NT2/D1 (cell line): ENCODE data around the gene ASAP2.

Experiments used
- DNase-seq: peaks from one replicate; pipeline ENCODE4 v3.0.0-alpha.2; 2011; ENCODE audit warnings: low read depth, low spot score
- H3K27me3 ChIP-seq: 2 replicates; pipeline ENCODE4 v1.6.0; 2011; ENCODE audit warnings: mild to moderate bottlenecking; ENCODE audit not compliant: insufficient read length, insufficient read depth
- H3K36me3 ChIP-seq: 2 replicates; pipeline ENCODE4 v1.6.1; 2011; ENCODE audit warnings: mild to moderate bottlenecking, low read length, mixed read lengths; ENCODE audit not compliant: insufficient read depth, insufficient read length
- H3K4me1 ChIP-seq: 2 replicates; pipeline ENCODE4 v1.5.1; 2011; ENCODE audit not compliant: insufficient read depth, insufficient read length
- H3K4me3 ChIP-seq: 2 replicates; pipeline ENCODE4 v1.5.1; 2011; ENCODE audit warnings: low read depth; ENCODE audit not compliant: insufficient read length
- H3K9ac ChIP-seq: 2 replicates; pipeline ENCODE4 v1.6.0; 2011; ENCODE audit warnings: low read depth; ENCODE audit not compliant: insufficient read length
- H3K9me3 ChIP-seq: 2 replicates; pipeline ENCODE4 v1.5.1; 2011; ENCODE audit warnings: mild to moderate bottlenecking, low read length; ENCODE audit not compliant: insufficient read depth
- SUZ12 ChIP-seq: IDR thresholded peaks from 2 replicates; pipeline ENCODE4 v1.6.1; 2011; ENCODE audit not compliant: insufficient read length, insufficient read depth; ENCODE audit errors: extremely low read depth
- YY1 ChIP-seq: IDR thresholded peaks from 2 replicates; pipeline ENCODE4 v1.6.1; 2011; ENCODE audit not compliant: insufficient read length, insufficient read depth
- ZNF274 ChIP-seq: IDR thresholded peaks from 2 replicates; pipeline ENCODE4 v1.6.1; 2011; ENCODE audit warnings: mild to moderate bottlenecking, low read depth, low read length

The ASAP2 gene

GRCh38 chr2:9234680-9235146, 28.1 kb downstream of the ASAP2 start:
- Histone ChIP-seq H3K4me3 (no peak overlapping the region), H3K27me3 (no peaks in the 10 kb centered on the region), H3K4me1 (peaks cover 2% of the 10 kb centered on the region), H3K9ac (no peak overlapping the region), H3K36me3 (no peaks in the 10 kb centered on the region), H3K9me3 (no peaks in the 10 kb centered on the region)
- TF ChIP-seq ZNF274 (no peak), SUZ12 (no peak), YY1 (no peak)
- DNase-seq, result no peak

- TF ChIP-seq SUZ12 (no peak), YY1 (no peak)
- Histone ChIP-seq H3K4me1 (peaks cover 2% of the 10 kb centered on the region), H3K27me3 (no peaks in the 10 kb centered on the region), H3K4me3 (no peak overlapping the region), H3K36me3 (no peaks in the 10 kb centered on the region), H3K9me3 (no peaks in the 10 kb centered on the region), H3K9ac (no peak overlapping the region)
- no peak for DNase-seq
Observed at GRCh38 chr2:9235147-9236044, 28.8 kb downstream of the ASAP2 start.

GRCh38 chr2:9236045-9236344, 29.4 kb downstream of the ASAP2 start:
- Histone ChIP-seq H3K9me3 (no peaks in the 10 kb centered on the region), H3K4me3 (no peak overlapping the region), H3K36me3 (no peaks in the 10 kb centered on the region), H3K4me1 (peaks cover 2% of the 10 kb centered on the region), H3K27me3 (no peaks in the 10 kb centered on the region), H3K9ac (no peak overlapping the region)
- no peak for DNase-seq
- TF ChIP-seq ZNF274, result no peak
- no peak for TF ChIP-seq YY1
- no peak for TF ChIP-seq SUZ12

GRCh38 chr2:9236867-9237266, 30.3 kb downstream of the ASAP2 start:
- Histone ChIP-seq H3K4me3 (no peak overlapping the region), H3K27me3 (no peaks in the 10 kb centered on the region), H3K9me3 (no peaks in the 10 kb centered on the region), H3K9ac (no peak overlapping the region), H3K4me1 (peaks cover 2% of the 10 kb centered on the region), H3K36me3 (no peaks in the 10 kb centered on the region)
- no peak for TF ChIP-seq ZNF274
- TF ChIP-seq YY1, result no peak
- no peak for TF ChIP-seq SUZ12
- DNase-seq, result no peak

GRCh38 chr2:9237831-9238230, 31.2 kb downstream of the ASAP2 start:
- no peak for TF ChIP-seq YY1
- TF ChIP-seq ZNF274, result no peak
- TF ChIP-seq SUZ12, result no peak
- DNase-seq, result no peak
- no peak overlapping the region for H3K9ac ChIP-seq
- H3K9me3 ChIP-seq, result no peaks in the 10 kb centered on the region
- H3K36me3 ChIP-seq, result no peaks in the 10 kb centered on the region
- no peak overlapping the region for H3K4me3 ChIP-seq
- peaks cover 2% of the 10 kb centered on the region for H3K4me1 ChIP-seq
- H3K27me3 ChIP-seq, result no peaks in the 10 kb centered on the region

DNA sequence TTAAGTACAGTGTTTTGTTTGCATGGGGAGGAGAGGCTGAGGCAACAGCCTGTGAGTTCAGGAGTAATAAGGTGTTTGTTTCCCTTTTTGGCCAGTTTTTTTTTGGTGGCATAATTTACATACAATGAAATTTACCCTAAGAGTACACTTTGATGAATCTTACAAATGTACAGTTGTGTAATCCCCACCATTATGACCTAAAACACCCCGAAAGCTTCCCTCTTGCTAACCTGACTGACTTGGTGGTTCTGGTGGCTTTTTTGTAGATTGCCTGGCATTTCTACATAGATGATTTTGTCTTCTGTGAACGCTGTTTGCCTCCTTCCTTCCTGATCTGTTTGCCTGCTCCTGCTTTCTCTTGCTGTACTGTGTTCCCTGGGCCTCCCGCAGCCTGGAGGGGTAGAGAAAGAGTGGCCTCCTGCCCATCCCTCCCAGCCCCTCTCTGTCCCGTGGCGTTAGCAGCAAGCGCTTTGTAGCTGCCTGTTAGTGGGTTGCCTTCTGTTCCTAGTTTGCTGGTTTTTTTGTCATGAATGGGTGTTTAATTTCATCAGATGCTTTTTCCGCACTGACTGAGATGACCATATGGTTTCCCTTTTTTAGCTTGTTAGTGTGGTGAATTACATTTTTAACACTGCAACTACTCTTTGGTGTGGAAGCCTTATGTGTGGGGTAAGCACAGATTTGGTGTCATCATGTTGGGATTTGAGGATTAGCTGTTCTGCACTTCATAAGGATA, 32.1 kb downstream of the ASAP2 start:
- no peaks in the 10 kb centered on the region for H3K9me3 ChIP-seq
- H3K4me1 ChIP-seq, result peaks cover 2% of the 10 kb centered on the region
- DNase-seq, result no peak
- H3K4me3 ChIP-seq, result no peak overlapping the region
- no peaks in the 10 kb centered on the region for H3K27me3 ChIP-seq
- H3K36me3 ChIP-seq, result no peaks in the 10 kb centered on the region
- H3K9ac ChIP-seq, result no peak overlapping the region
- no peak for TF ChIP-seq ZNF274
- no peak for TF ChIP-seq SUZ12
- no peak for TF ChIP-seq YY1

- Histone ChIP-seq H3K9ac (no peak overlapping the region), H3K4me1 (peaks cover 2% of the 10 kb centered on the region), H3K4me3 (no peak overlapping the region), H3K27me3 (no peaks in the 10 kb centered on the region), H3K9me3 (no peaks in the 10 kb centered on the region), H3K36me3 (no peaks in the 10 kb centered on the region)
- no peak for DNase-seq
- TF ChIP-seq SUZ12 (no peak), ZNF274 (no peak), YY1 (no peak)
Observed at GRCh38 chr2:9239616-9240015, 33.0 kb downstream of the ASAP2 start.
